Tibial nerve (tissue), 4 donors: Measurements from ENCODE around the gene PLAAT3.

ENCODE experiments used
- CTCF ChIP-seq, 5 experiments: fragments of 200-600 bp in 3 of 5; fragments of 450-650 bp in 2 of 5; sonication (generic) in 3 of 5; IDR thresholded peaks; one replicate each; pipeline ENCODE4 v1.5.1; 2016 to 2019; ENCODE audit warnings: antibody characterized with exemption in 5 of 5, mild to moderate bottlenecking in 3 of 5, moderate library complexity in 2 of 5
- EP300 ChIP-seq, 2 donors: sonication (generic); formaldehyde crosslinking; IDR thresholded peaks; one replicate each; pipeline ENCODE4 v1.6.1; 2017; ENCODE audit warnings: antibody characterized with exemption in 2 of 2, mild to moderate bottlenecking in 1 of 2
- POLR2A ChIP-seq, 2 donors: fragments of 450-650 bp; IDR thresholded peaks; one replicate each; pipeline ENCODE4 v1.6.1; 2017; ENCODE audit warnings: antibody characterized with exemption in 2 of 2, mild to moderate bottlenecking in 2 of 2, moderate library complexity in 2 of 2

GRCh38 chr11:63554877-63555223, 59.4 kb downstream of the PLAAT3 start:
- TF ChIP-seq CTCF (IDR thresholded peaks at IDR 0.05) (no peak), POLR2A (IDR thresholded peaks at IDR 0.05) (no peak), EP300 (IDR thresholded peaks at IDR 0.05) (no peak)
